Stomach smooth muscle (tissue), 2 donors: ENCODE data around the gene ZNF324.
"Not testable (repeated sequence)": the region's sequence is repeated elsewhere in the genome, so short reads cannot be mapped to it uniquely, and the experiment has no call there.

Experiments
- H3K27ac ChIP-seq: one replicate; pipeline ENCODE4 v1.7.0; 2013; ENCODE audit warnings: mild to moderate bottlenecking, low read length, inconsistent platforms
- H3K27me3 ChIP-seq, 2 donors: one replicate each; pipeline ENCODE4 v1.7.0; 2013; ENCODE audit warnings: low read length in 2 of 2; ENCODE audit not compliant: insufficient read depth in 2 of 2, control insufficient read depth in 1 of 2
- H3K36me3 ChIP-seq, 2 donors: one replicate each; pipeline ENCODE4 v1.7.0; 2013; ENCODE audit warnings: low read length in 2 of 2; ENCODE audit not compliant: control insufficient read depth in 2 of 2, insufficient read depth in 2 of 2
- H3K4me1 ChIP-seq: one replicate; pipeline ENCODE4 v1.7.0; 2013; ENCODE audit warnings: low read length; ENCODE audit not compliant: control insufficient read depth, insufficient read depth
- H3K4me3 ChIP-seq, 2 donors: one replicate each; pipeline ENCODE4 v1.7.0; 2013; ENCODE audit warnings: low read length in 2 of 2
- H3K9ac ChIP-seq, 2 donors: one replicate each; pipeline ENCODE4 v1.7.0; 2013; ENCODE audit warnings: low read length in 2 of 2, mild to moderate bottlenecking in 1 of 2
- H3K9me3 ChIP-seq, 2 donors: one replicate each; pipeline ENCODE4 v1.7.0; 2013; ENCODE audit warnings: low read length in 2 of 2; ENCODE audit not compliant: control insufficient read depth in 2 of 2
- donor health status: healthy.
- donor health status: Pancreatic carcinoma.

The ZNF324 gene

GRCh38 chr19:58507602-58508223 lies 40.8 kb downstream of the ZNF324 start:
- not testable (repeated sequence) for H3K27ac ChIP-seq, H3K4me1 ChIP-seq

GRCh38 chr19:58509731-58510083 lies 42.8 kb downstream of the ZNF324 start:
- no peak overlapping the region for H3K9ac ChIP-seq
- no peak overlapping the region for H3K27ac ChIP-seq
- no peaks in the 10 kb centered on the region for H3K36me3 ChIP-seq
- no peaks in the 10 kb centered on the region for H3K27me3 ChIP-seq
- no peaks in the 10 kb centered on the region for H3K9me3 ChIP-seq
- no peak overlapping the region for H3K4me3 ChIP-seq
- H3K4me1 ChIP-seq, result peaks cover 12% of the 10 kb centered on the region

More at GRCh38 chr19:58507602-58508223, 40.8 kb downstream of the ZNF324 start:
- not testable (repeated sequence) for H3K36me3 ChIP-seq, H3K9me3 ChIP-seq, H3K9ac ChIP-seq, H3K27me3 ChIP-seq, H3K4me3 ChIP-seq

DNA sequence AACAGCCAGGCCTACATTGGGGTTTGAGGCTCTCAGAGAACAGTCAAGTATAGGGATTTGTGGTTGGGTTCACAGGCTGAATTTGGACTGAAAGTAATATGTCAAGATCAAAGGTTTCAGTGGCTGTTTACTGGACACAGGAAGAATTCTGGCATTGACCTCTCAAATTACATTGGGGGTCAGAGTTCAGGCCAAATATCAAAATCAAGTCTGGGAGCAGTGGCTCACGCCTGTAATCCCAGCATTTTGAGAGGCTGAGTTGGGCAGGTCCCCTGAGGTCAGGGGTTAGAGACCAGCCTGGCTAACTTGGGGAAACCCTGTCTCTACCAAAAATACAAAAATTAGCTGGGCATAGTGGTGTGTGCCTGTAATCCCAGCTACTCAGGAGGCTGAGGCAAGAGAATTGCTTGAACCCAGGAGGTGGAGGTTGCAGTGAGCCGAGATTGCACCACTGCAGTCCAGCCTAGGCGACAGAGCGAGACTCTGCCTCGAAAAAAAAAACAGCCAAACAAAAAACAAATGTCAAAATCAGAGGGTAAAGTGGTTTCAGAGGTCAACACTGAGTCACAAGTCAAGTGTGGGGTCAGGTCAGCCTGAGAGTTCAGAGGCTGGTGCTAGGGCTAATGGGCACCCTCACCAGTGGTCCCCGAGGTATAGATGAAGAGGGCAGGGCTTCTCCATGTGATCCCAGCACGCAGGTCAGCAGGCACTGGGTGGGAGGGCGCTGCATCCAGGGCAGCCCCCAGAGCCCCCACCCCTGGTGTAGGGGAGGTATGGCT lies 43.4 kb downstream of the ZNF324 start:
- Histone ChIP-seq H3K4me3 (no peak overlapping the region), H3K9ac (no peak overlapping the region), H3K9me3 (no peaks in the 10 kb centered on the region), H3K4me1 (peaks cover 13% of the 10 kb centered on the region), H3K27me3 (no peaks in the 10 kb centered on the region), H3K36me3 (no peaks in the 10 kb centered on the region), H3K27ac (no peak overlapping the region)

- H3K9ac ChIP-seq, result no peak within 1 kb of the TSS
- peaks cover 21% of the 10 kb centered on the region for H3K4me1 ChIP-seq
- peaks cover 3 to 8% of the 10 kb centered on the region in 2 donors for H3K36me3 ChIP-seq
- H3K27me3 ChIP-seq, result no peaks in the 10 kb centered on the region
- H3K9me3 ChIP-seq, result no peaks in the 10 kb centered on the region
- H3K4me3 ChIP-seq, result no peak within 1 kb of the TSS
- H3K27ac ChIP-seq, result no peak within 1 kb of the TSS
These were observed 44.7 kb downstream of the ZNF324 start, which contains the start of gene SLC27A5 for GRCh38 chr19:58511353-58512208. SLC27A5 (minus strand) TSS chr19:58511992; CDS start chr19:58511955, 37 bp downstream.

GRCh38 chr19:58513213-58513693 lies 46.4 kb downstream of the ZNF324 start:
- Histone ChIP-seq H3K27me3 (no peaks in the 10 kb centered on the region), H3K4me1 (peaks cover 31% of the 10 kb centered on the region), H3K4me3 (no peak overlapping the region), H3K9ac (peak overlapping the region; percentile 62 to 71), H3K27ac (peak overlapping the region; percentile 58), H3K36me3 (peaks cover 6 to 16% of the 10 kb centered on the region in 2 donors), H3K9me3 (no peaks in the 10 kb centered on the region)

DNA sequence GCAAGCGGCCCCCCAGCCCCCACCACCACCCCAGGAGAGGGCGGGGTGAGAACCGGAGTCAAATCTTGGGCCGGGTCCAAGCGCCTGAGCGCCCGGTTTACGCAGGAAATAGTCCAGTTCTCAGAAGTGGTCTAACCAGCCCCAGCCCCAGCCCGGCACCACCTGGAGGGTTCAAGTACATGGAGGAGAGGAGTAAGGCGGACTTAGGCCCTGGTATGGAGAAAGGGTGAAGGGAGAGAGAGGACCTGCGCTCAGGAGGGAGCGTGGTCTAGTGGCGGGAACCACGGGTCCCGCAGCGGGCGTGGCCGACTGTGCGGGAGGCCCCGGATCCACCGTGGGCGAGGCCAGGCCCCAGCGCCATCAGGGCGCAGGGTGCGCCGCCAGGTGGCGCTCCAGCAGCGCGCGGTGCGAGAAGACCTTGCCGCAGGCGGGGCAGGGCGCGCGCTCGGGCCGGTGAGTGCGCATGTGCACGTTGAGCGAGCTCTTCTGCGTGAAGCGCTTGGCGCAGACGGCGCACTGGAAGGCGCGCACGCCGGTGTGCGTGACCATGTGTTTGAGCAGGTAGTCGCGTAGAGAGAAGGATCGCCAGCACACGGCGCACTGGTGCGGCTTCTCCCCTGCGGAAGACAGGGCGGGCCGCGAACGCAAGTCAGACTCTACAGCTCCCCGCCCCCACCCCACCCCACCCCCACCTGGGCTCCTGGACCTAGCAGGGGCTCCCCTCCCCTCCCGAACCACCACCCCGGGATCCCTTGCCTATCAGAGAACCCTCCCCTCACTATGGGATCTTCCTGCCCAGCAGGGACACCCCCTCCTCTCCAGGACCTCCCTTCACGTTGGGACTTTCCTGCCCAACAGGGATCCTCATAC lies 47.0 kb downstream of the ZNF324 start:
- peak overlapping the region; percentile 58 for H3K27ac ChIP-seq

DNA sequence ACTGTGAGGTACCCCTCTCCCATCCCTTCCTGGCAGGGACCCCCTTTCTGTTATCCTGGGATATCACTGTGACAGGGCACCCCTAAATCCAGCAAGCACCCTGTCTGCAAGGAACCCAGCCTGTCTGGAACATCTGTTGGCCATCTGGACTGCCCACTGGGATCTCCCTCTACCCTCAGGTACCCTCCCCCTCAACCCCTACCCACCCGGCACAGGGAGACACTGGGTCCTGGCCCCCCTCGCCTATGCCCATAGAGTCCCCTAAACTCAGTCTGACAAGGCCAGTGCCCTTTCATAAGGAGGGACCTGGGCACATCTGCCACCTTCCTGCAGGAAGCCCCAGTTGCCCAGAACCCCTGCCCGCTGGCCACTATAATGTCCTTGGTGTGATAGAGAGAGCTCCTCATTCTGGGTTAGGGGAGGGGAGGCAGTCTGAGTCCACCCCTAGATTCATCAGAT lies 47.7 kb downstream of the ZNF324 start:
- H3K27me3 ChIP-seq, result no peaks in the 10 kb centered on the region
- no peaks in the 10 kb centered on the region for H3K9me3 ChIP-seq
- peak overlapping the region; percentile 6 for H3K27ac ChIP-seq
- H3K36me3 ChIP-seq, result peaks cover 6 to 16% of the 10 kb centered on the region in 2 donors
- H3K4me3 ChIP-seq, result peak overlapping the region in 1 of 2 donors; percentile 71
- no peak overlapping the region for H3K9ac ChIP-seq
- peaks cover 41% of the 10 kb centered on the region for H3K4me1 ChIP-seq

More for the DNA sequence above, 47.0 kb downstream of the ZNF324 start:
- H3K27me3 ChIP-seq, result no peaks in the 10 kb centered on the region
- peaks cover 6 to 16% of the 10 kb centered on the region in 2 donors for H3K36me3 ChIP-seq
- peaks cover 38% of the 10 kb centered on the region for H3K4me1 ChIP-seq
- H3K4me3 ChIP-seq, result peak overlapping the region; percentile 31 to 71
- H3K9ac ChIP-seq, result peak overlapping the region; percentile 62 to 71
- no peaks in the 10 kb centered on the region for H3K9me3 ChIP-seq

- Histone ChIP-seq H3K9me3 (no peaks in the 10 kb centered on the region), H3K36me3 (peaks cover 6 to 16% of the 10 kb centered on the region in 2 donors), H3K4me3 (no peak overlapping the region), H3K9ac (no peak overlapping the region), H3K27ac (no peak overlapping the region), H3K27me3 (no peaks in the 10 kb centered on the region), H3K4me1 (peaks cover 45% of the 10 kb centered on the region)
These were observed 48.4 kb downstream of the ZNF324 start for GRCh38 chr19:58515259-58515658.

DNA sequence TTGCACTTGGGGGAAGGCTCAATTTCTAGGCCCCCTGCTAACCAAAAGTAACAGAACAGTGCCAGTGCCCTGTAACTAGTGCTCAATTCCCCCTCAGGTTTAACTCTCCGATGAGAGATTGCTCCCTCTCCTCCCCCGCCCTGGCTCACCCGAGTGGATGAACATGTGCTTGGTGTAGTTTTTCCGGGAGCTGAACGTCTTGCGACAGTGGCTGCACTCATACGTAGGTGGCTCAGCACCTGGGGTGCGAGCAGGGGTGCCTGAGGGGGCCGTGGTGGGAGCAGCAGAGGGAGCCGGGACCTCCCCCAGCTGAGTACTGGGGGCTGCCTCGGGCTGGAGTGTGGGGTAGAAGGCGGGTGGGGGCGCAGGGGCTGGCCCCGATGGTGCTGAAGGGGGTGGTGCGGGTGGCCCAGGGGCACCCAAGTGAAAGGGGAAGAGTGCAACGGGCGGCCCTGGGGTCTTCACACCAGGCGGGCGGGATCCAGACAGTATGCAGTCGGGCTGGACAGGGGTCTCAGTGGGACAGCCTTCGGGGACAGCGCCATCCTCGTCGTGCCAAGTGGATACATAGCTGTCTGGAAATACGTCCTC lies 49.5 kb downstream of the ZNF324 start:
- Histone ChIP-seq H3K27me3 (no peaks in the 10 kb centered on the region), H3K9ac (no peak overlapping the region), H3K27ac (peak overlapping the region; percentile 6), H3K4me1 (peaks cover 49% of the 10 kb centered on the region), H3K36me3 (peaks cover 6 to 16% of the 10 kb centered on the region in 2 donors), H3K4me3 (no peak overlapping the region), H3K9me3 (no peaks in the 10 kb centered on the region)
